MM.1S (cell line): ENCODE results near the gene UBE2Q2.

Source experiments
- DNase-seq: peaks from one replicate; pipeline ENCODE4 v3.0.0-alpha.2; 2015
- H2AFZ ChIP-seq: fragments of 300-600 bp; sonication (generic); 2 replicates; pipeline ENCODE4 v1.6.0; 2016; ENCODE audit warnings: antibody characterized with exemption, low read length
- H3F3A ChIP-seq: fragments of 300-600 bp; sonication (generic); 2 replicates; pipeline ENCODE4 v1.6.1; 2016; ENCODE audit warnings: mild to moderate bottlenecking, antibody characterized with exemption, low read length, moderate library complexity, mixed read lengths; ENCODE audit not compliant: insufficient read depth
- H3K27ac ChIP-seq: fragments of 300-600 bp; sonication (generic); 2 replicates; pipeline ENCODE4 v1.5.1; 2016; ENCODE audit warnings: mild to moderate bottlenecking, low read length
- H3K27me3 ChIP-seq: fragments of 300-600 bp; sonication (generic); replicated peaks from 2 replicates; pipeline ENCODE4 v1.6.0; 2016; ENCODE audit warnings: low read length; ENCODE audit not compliant: insufficient read depth
- H3K36me3 ChIP-seq: fragments of 300-600 bp; sonication (generic); replicated peaks from 2 replicates; pipeline ENCODE4 v1.6.1; 2016; ENCODE audit warnings: mild to moderate bottlenecking, low read length, mixed read lengths; ENCODE audit not compliant: insufficient read depth
- H3K4me1 ChIP-seq: fragments of 300-600 bp; sonication (generic); 2 replicates; pipeline ENCODE4 v1.6.1; 2016; ENCODE audit warnings: low read length, mixed read lengths
- H3K4me2 ChIP-seq: fragments of 300-600 bp; sonication (generic); 2 replicates; pipeline ENCODE4 v1.6.0; 2016; ENCODE audit warnings: low read depth, low read length
- H3K4me3 ChIP-seq: fragments of 300-600 bp; sonication (generic); 2 replicates; pipeline ENCODE4 v1.5.1; 2016; ENCODE audit warnings: low read length, mixed read lengths
- H3K79me2 ChIP-seq: fragments of 300-600 bp; sonication (generic); 2 replicates; pipeline ENCODE4 v1.6.1; 2016; ENCODE audit warnings: mixed run types, low read length, mixed read lengths
- H3K9ac ChIP-seq: fragments of 300-600 bp; sonication (generic); 2 replicates; pipeline ENCODE4 v1.6.1; 2016; ENCODE audit warnings: low read length, mixed read lengths
- H3K9me2 ChIP-seq: fragments of 300-600 bp; sonication (generic); replicated peaks from 2 replicates; pipeline ENCODE4 v1.6.1; 2016; ENCODE audit warnings: mild to moderate bottlenecking, low read length, mixed read lengths; ENCODE audit not compliant: insufficient read depth
- H3K9me3 ChIP-seq: fragments of 300-600 bp; sonication (generic); replicated peaks from 2 replicates; pipeline ENCODE4 v1.6.1; 2016; ENCODE audit warnings: mild to moderate bottlenecking, low read length, mixed read lengths; ENCODE audit not compliant: insufficient read depth
- H4K20me1 ChIP-seq: fragments of 300-600 bp; sonication (generic); 2 replicates; pipeline ENCODE4 v1.6.1; 2016; ENCODE audit warnings: mild to moderate bottlenecking, low read length, moderate library complexity, mixed read lengths; ENCODE audit not compliant: insufficient read depth
- CTCF ChIP-seq: fragments of 300-600 bp; sonication (generic); IDR thresholded peaks from 2 replicates; pipeline ENCODE4 v1.5.1; 2016; ENCODE audit warnings: antibody characterized with exemption, low read length, mixed read lengths
- EZH2 ChIP-seq: fragments of 300-600 bp; sonication (generic); optimal IDR thresholded peaks from 2 replicates; pipeline ENCODE3; 2017; ENCODE audit warnings: low read depth, mild to moderate bottlenecking, antibody characterized with exemption, low read length, mixed read lengths
- EZH2phosphoT487 ChIP-seq: fragments of 300-600 bp; sonication (generic); IDR thresholded peaks from 2 replicates; pipeline ENCODE4 v1.6.1; 2018; ENCODE audit warnings: antibody characterized with exemption, low read length

UBE2Q2 gene

GRCh38 chr15:75823860-75824613 is 19.2 kb upstream of the UBE2Q2 start:
- Histone ChIP-seq H3K9me3 (no peaks in the 10 kb centered on the region), H3K4me1 (0 out of 2 replicates have a peak, but pooled peaks cover 3% of the 10 kb centered on the region), H3K36me3 (no peaks in the 10 kb centered on the region), H2AFZ (no peak overlapping the region), H3K4me3 (no peak overlapping the region), H4K20me1 (no peaks in the 10 kb centered on the region), H3K4me2 (no peak overlapping the region), H3F3A (no peaks in the 10 kb centered on the region), H3K27ac (no peak overlapping the region), H3K27me3 (no peaks in the 10 kb centered on the region), H3K9ac (no peak overlapping the region), H3K79me2 (no peaks in the 10 kb centered on the region), H3K9me2 (no peaks in the 10 kb centered on the region)
- TF ChIP-seq EZH2phosphoT487 (no peak), CTCF (no peak), EZH2 (no peak)
- DNase-seq = no peak

GRCh38 chr15:75827691-75828090 is 15.6 kb upstream of the UBE2Q2 start:
- Histone ChIP-seq H3F3A (no peaks in the 10 kb centered on the region), H3K79me2 (no peaks in the 10 kb centered on the region), H4K20me1 (no peaks in the 10 kb centered on the region), H2AFZ (no peak overlapping the region), H3K4me3 (no peak overlapping the region), H3K9me3 (no peaks in the 10 kb centered on the region), H3K27ac (no peak overlapping the region), H3K9ac (no peak overlapping the region), H3K9me2 (no peaks in the 10 kb centered on the region), H3K27me3 (no peaks in the 10 kb centered on the region), H3K36me3 (no peaks in the 10 kb centered on the region), H3K4me2 (no peak overlapping the region), H3K4me1 (0 out of 2 replicates have a peak, but pooled peaks cover 9% of the 10 kb centered on the region)
- no peak for DNase-seq
- no peak for TF ChIP-seq EZH2
- TF ChIP-seq EZH2phosphoT487 = no peak
- TF ChIP-seq CTCF = no peak

- TF ChIP-seq EZH2 = no peak
- no peak for TF ChIP-seq EZH2phosphoT487
- no peak for TF ChIP-seq CTCF
These were observed 14.8 kb upstream of the UBE2Q2 start for GRCh38 chr15:75828429-75828828.

More at GRCh38 chr15:75828429-75828828, 14.8 kb upstream of the UBE2Q2 start:
- Histone ChIP-seq H3K9me2 (no peaks in the 10 kb centered on the region), H3K4me1 (0 out of 2 replicates have a peak, but pooled peaks cover 9% of the 10 kb centered on the region), H3F3A (no peaks in the 10 kb centered on the region), H3K9ac (no peak overlapping the region), H3K27ac (no peak overlapping the region), H3K9me3 (no peaks in the 10 kb centered on the region), H3K36me3 (no peaks in the 10 kb centered on the region), H3K4me3 (no peak overlapping the region), H4K20me1 (no peaks in the 10 kb centered on the region), H3K27me3 (no peaks in the 10 kb centered on the region), H3K4me2 (no peak overlapping the region), H2AFZ (no peak overlapping the region), H3K79me2 (no peaks in the 10 kb centered on the region)
- no peak for DNase-seq
